Measurements from ENCODE around the gene INTS1.

- TF ChIP-seq, protein P1, sequence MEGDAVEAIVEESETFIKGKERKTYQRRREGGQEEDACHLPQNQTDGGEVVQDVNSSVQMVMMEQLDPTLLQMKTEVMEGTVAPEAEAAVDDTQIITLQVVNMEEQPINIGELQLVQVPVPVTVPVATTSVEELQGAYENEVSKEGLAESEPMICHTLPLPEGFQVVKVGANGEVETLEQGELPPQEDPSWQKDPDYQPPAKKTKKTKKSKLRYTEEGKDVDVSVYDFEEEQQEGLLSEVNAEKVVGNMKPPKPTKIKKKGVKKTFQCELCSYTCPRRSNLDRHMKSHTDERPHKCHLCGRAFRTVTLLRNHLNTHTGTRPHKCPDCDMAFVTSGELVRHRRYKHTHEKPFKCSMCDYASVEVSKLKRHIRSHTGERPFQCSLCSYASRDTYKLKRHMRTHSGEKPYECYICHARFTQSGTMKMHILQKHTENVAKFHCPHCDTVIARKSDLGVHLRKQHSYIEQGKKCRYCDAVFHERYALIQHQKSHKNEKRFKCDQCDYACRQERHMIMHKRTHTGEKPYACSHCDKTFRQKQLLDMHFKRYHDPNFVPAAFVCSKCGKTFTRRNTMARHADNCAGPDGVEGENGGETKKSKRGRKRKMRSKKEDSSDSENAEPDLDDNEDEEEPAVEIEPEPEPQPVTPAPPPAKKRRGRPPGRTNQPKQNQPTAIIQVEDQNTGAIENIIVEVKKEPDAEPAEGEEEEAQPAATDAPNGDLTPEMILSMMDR (IDR thresholded peaks at IDR 0.05; ENCODE audit: low read length) = no peak
- no peak for TF ChIP-seq EZH2 (IDR thresholded peaks at IDR 0.05; ENCODE audit: borderline replicate concordance, low read length)
These were observed 31.7 kb upstream of the INTS1 start for GRCh38 chr7:1535701-1536454.

All from OCI-LY1 (cell line).